HCT116 (cell line): Measurements from ENCODE around the gene ENPP3. TPM values are rescaled to one million over a fixed set of nuclear protein-coding genes. Genes with fewer than 3 reads are reported as not detected.

ENCODE experiments used
- ATAC-seq: fragments of 200-7000 bp; cut with Tn5 transposase; 2 replicates; pipeline ENCODE4 v1.9.1; 2020; ENCODE audit warnings: mild to moderate bottlenecking, moderate library complexity
- BruUV-seq: library from RNA; stranded (reverse); fragments of 400-500 nt; replicated peaks from 2 replicates; lab custom pipeline; 2021; lab: Mats Ljungman, UMichigan
- CTCF ChIA-PET: fragments of 300-600 bp; sonication (Branson Sonifier 250); formaldehyde crosslinking; loops from one replicate; lab custom pipeline; 2021; ENCODE audit warnings: antibody characterized with exemption; lab: Charles Lee
- POLR2A ChIA-PET: fragments of 300-600, 350-600 bp; sonication (Branson Sonifier 250); formaldehyde crosslinking; loops from one replicate; lab custom pipeline; 2021; ENCODE audit warnings: antibody characterized with exemption; lab: Charles Lee
- RAD21 ChIA-PET, 2 experiments: fragments of 300-600 bp; sonication (Branson Sonifier 250); formaldehyde crosslinking; loops; one replicate each; lab custom pipeline; 2023; ENCODE audit warnings: low total read pairs in 2 of 2; ENCODE audit not compliant: uncharacterized antibody in 2 of 2, unreplicated experiment in 2 of 2, low non-redundant PET in 1 of 2; lab: Charles Lee
- DNase-seq: peaks from one replicate; pipeline ENCODE4 v3.0.0-alpha.2; 2010; ENCODE audit warnings: low read depth, low spot score
- H2AFZ ChIP-seq: fragments of 200-600 bp; shearing (Covaris generic), sonication (generic); 2 replicates; pipeline ENCODE4 v1.6.1; 2017; ENCODE audit warnings: low read depth, mixed run types, mixed read lengths, antibody characterized with exemption, low read length; ENCODE audit not compliant: poor library complexity, severe bottlenecking
- H3K27ac ChIP-seq: 2 replicates; pipeline ENCODE4 v1.5.1; 2012; ENCODE audit warnings: low read depth, low read length
- H3K27me3 ChIP-seq: fragments of 200-600 bp; sonication (generic); 2 replicates; pipeline ENCODE4 v1.6.1; 2016; ENCODE audit warnings: mixed run types, low read length, mixed read lengths; ENCODE audit not compliant: insufficient read depth
- H3K36me3 ChIP-seq, 2 experiments: fragments of 200-500 bp in 1 of 2; fragments of 200-600 bp in 1 of 2; sonication (Bioruptor generic) in 1 of 2; sonication (generic) in 1 of 2; 2 replicates each; pipeline versions ENCODE4 v1.5.1 to v1.6.1; 2014 to 2016; ENCODE audit warnings: low read length in 2 of 2, inconsistent platforms in 1 of 2, mixed read lengths in 1 of 2, mixed run types in 1 of 2; ENCODE audit not compliant: insufficient read depth in 2 of 2, control insufficient read depth in 1 of 2
- H3K4me1 ChIP-seq, 2 experiments: fragments of 200-600 bp in 1 of 2; sonication (generic) in 1 of 2; 2 replicates each; pipeline versions ENCODE4 v1.5.1 to v1.6.1; 2012 to 2017; ENCODE audit warnings: low read length in 2 of 2, inconsistent platforms in 1 of 2, mild to moderate bottlenecking in 1 of 2, mixed read lengths in 1 of 2, mixed run types in 1 of 2, moderate library complexity in 1 of 2; ENCODE audit not compliant: insufficient read depth in 2 of 2, control insufficient read depth in 1 of 2
- H3K4me2 ChIP-seq: fragments of 200-600 bp; sonication (generic); 2 replicates; pipeline ENCODE4 v1.6.1; 2017; ENCODE audit warnings: mixed run types, low read length, mixed read lengths
- H3K4me3 ChIP-seq, 2 experiments: fragments of 200-600 bp in 1 of 2; sonication (generic) in 1 of 2; replicated peaks in 1 of 2; 2 replicates each; pipeline ENCODE4 v1.5.1; 2011 to 2016; ENCODE audit warnings: low read length in 2 of 2, control low read depth in 1 of 2, low read depth in 1 of 2, mild to moderate bottlenecking in 1 of 2, mixed read lengths in 1 of 2, mixed run types in 1 of 2
- H3K79me2 ChIP-seq: fragments of 200-600 bp; sonication (generic); 2 replicates; pipeline ENCODE4 v1.6.1; 2017; ENCODE audit warnings: mild to moderate bottlenecking, mixed run types, low read length, moderate library complexity, mixed read lengths; ENCODE audit not compliant: insufficient read depth
- H3K9ac ChIP-seq: fragments of 200-600 bp; sonication (generic); 2 replicates; pipeline ENCODE4 v1.6.1; 2016; ENCODE audit warnings: low read length, mixed read lengths
- H3K9me2 ChIP-seq: fragments of 200-600 bp; sonication (generic), shearing (Covaris generic); 2 replicates; pipeline ENCODE4 v1.6.1; 2017; ENCODE audit warnings: mixed run types, mild to moderate bottlenecking, moderate library complexity; ENCODE audit not compliant: insufficient read depth
- H3K9me3 ChIP-seq, 2 experiments: fragments of 200-500 bp in 1 of 2; fragments of 200-600 bp in 1 of 2; sonication (Bioruptor generic) in 1 of 2; sonication (generic) in 1 of 2; 2 replicates each; pipeline ENCODE4 v1.6.1; 2014 to 2017; ENCODE audit warnings: low read length in 2 of 2, mixed read lengths in 2 of 2, inconsistent platforms in 1 of 2, low read depth in 1 of 2, mild to moderate bottlenecking in 1 of 2, mixed run types in 1 of 2, moderate library complexity in 1 of 2; ENCODE audit not compliant: control insufficient read depth in 1 of 2, insufficient read depth in 1 of 2
- H4K20me1 ChIP-seq: fragments of 200-600 bp; sonication (generic), shearing (Covaris generic); 2 replicates; pipeline ENCODE4 v1.6.1; 2017; ENCODE audit warnings: mixed run types, mild to moderate bottlenecking, moderate library complexity; ENCODE audit not compliant: insufficient read depth
- CBX3 ChIP-seq: IDR thresholded peaks from 2 replicates; pipeline ENCODE4 v1.6.1; 2012; ENCODE audit warnings: low read depth
- CEBPB ChIP-seq: IDR thresholded peaks from 2 replicates; pipeline ENCODE4 v1.6.1; 2012; ENCODE audit warnings: low read depth
- EGR1 ChIP-seq: IDR thresholded peaks from 2 replicates; pipeline ENCODE4 v1.6.1; 2012; ENCODE audit warnings: low read depth
- ELF1 ChIP-seq: IDR thresholded peaks from 2 replicates; pipeline ENCODE4 v1.6.1; 2012; ENCODE audit warnings: low read depth, borderline replicate concordance
- EZH2 ChIP-seq: fragments of 200-600 bp; sonication (generic); IDR thresholded peaks from 2 replicates; pipeline ENCODE4 v1.6.1; 2017; ENCODE audit warnings: antibody characterized with exemption, mixed run types
- EZH2phosphoT487 ChIP-seq: fragments of 200-600 bp; IDR thresholded peaks from 2 replicates; pipeline ENCODE4 v1.6.1; 2018; ENCODE audit warnings: antibody characterized with exemption, borderline replicate concordance
- FOSL1 ChIP-seq: IDR thresholded peaks from 2 replicates; pipeline ENCODE4 v1.6.1; 2012; ENCODE audit warnings: low read depth
- JUND ChIP-seq: IDR thresholded peaks from 2 replicates; pipeline ENCODE4 v1.6.1; 2012
- POLR2A ChIP-seq: IDR thresholded peaks from 2 replicates; pipeline ENCODE4 v1.7.0; 2011; ENCODE audit warnings: borderline replicate concordance; ENCODE audit not compliant: insufficient read depth, insufficient read length; ENCODE audit errors: extremely low read depth
- POLR2AphosphoS5 ChIP-seq: IDR thresholded peaks from 2 replicates; pipeline ENCODE4 v1.6.1; 2011; ENCODE audit warnings: mild to moderate bottlenecking, low read depth, low read length, moderate library complexity
- SP1 ChIP-seq: IDR thresholded peaks from 2 replicates; pipeline ENCODE4 v1.6.1; 2012; ENCODE audit warnings: low read depth
- TCF7L2 ChIP-seq: IDR thresholded peaks from 2 replicates; pipeline ENCODE4 v1.7.0; 2011; ENCODE audit warnings: borderline replicate concordance, inconsistent platforms; ENCODE audit not compliant: insufficient read depth, insufficient read length; ENCODE audit errors: extremely low read depth
- YY1 ChIP-seq: IDR thresholded peaks from 2 replicates; pipeline ENCODE4 v1.6.1; 2011; ENCODE audit warnings: low read length, low read depth, moderate library complexity, mild to moderate bottlenecking; ENCODE audit not compliant: insufficient replicate concordance; ENCODE audit errors: extremely low read depth
- ZFX ChIP-seq: fragments of 450-650 bp; IDR thresholded peaks from 2 replicates; pipeline ENCODE4 v1.6.1; 2017
- ZNF274 ChIP-seq: fragments of 200-500 bp; sonication (Bioruptor generic); IDR thresholded peaks from 2 replicates; pipeline ENCODE4 v1.6.1; 2014; ENCODE audit warnings: mild to moderate bottlenecking, low read depth, low read length, inconsistent platforms
- intact Hi-C: fragments of 100-400 bp; cut with micrococcal nuclease; formaldehyde crosslinking; loops from 2 replicates; pipeline ENCODE4 v1.10.0; 2022
- total RNA-seq: library from RNA; stranded (reverse); gene quantifications from one replicate; pipeline ENCODE4 v1.2.1, GENCODE V29; 2021; ENCODE audit not compliant: unreplicated experiment
- TF ChIP-seq, protein P1 (sequence below), 3 experiments: fragments of 200-600 bp in 1 of 3; sonication (generic) in 1 of 3; IDR thresholded peaks in 2 of 3; conservative IDR thresholded peaks in 1 of 3; 2 replicates each; pipeline ENCODE4 v1.5.1; 2012 to 2017; ENCODE audit warnings: low read depth in 2 of 3, low read length in 2 of 3, antibody characterized with exemption in 1 of 3, borderline replicate concordance in 1 of 3, control low read depth in 1 of 3, mild to moderate bottlenecking in 1 of 3, mixed read lengths in 1 of 3, mixed run types in 1 of 3, moderate library complexity in 1 of 3; ENCODE audit not compliant: insufficient read depth in 1 of 3
- TF ChIP-seq, protein P2 (sequence below): IDR thresholded peaks from 2 replicates; pipeline ENCODE4 v1.6.1; 2012
- TF ChIP-seq, protein P3 (sequence below): IDR thresholded peaks from 2 replicates; pipeline ENCODE4 v1.6.1; 2012; ENCODE audit warnings: low read depth
- TF ChIP-seq, protein P4 (sequence below): IDR thresholded peaks from 2 replicates; pipeline ENCODE4 v1.6.1; 2012
- TF ChIP-seq, protein P5 (sequence below): IDR thresholded peaks from 2 replicates; pipeline ENCODE4 v1.6.1; 2011; ENCODE audit warnings: mild to moderate bottlenecking, low read length, moderate library complexity; ENCODE audit not compliant: insufficient replicate concordance; ENCODE audit errors: extremely low read depth

Gene ENPP3
- total RNA-seq, 1 experiment from 2014 or later = 0.15 TPM

DNA sequence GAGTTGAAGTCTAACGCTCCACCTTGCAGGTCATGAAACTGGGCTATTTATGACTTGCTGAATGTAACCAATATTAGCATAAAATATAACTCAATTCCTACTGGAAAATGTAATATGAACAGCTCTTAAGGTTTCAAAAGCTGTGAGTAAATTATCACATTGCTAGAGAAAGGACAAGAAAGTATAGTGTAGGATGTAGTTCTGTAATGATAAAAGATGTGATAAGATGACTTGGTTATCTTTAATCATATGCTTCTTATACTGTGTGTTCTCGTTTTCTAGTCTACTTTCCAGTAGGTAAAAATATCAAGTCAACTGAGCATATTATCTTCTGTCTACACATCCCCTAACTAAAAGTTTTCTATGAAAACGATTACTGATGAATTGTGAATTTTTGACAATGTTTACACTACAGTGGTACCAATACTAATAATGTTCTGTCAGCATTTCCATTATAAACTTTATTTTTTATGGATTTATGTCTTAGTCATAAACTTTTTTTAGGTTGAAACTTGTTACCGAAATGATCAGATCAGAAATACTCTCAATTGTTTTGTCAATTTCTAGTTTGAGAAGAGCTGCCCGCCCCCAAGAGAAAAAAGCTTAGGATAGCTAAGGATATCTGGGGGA is 23.7 kb upstream of the ENPP3 start:
- H2AFZ ChIP-seq = no peak overlapping the region
- H3K4me3 ChIP-seq = no peak overlapping the region
- BruUV-seq = no TSS peak
- ATAC-seq (no peak), DNase-seq (no peak)
- ChIA-PET POLR2A (no interaction called here), CTCF (interaction anchor here (4.1 kb wide), 1 partner anchor 15 kb away, joined by 15 read pairs; the partner anchor contains the start of gene MED23), RAD21 (no interaction called here)
- peaks cover 9 to 32% of the 10 kb centered on the region in 2 experiments; a peak in 3 of 4 replicates for H3K36me3 ChIP-seq
- no peak overlapping the region for H3K9ac ChIP-seq
- intact Hi-C loops = no loop called here
- no peaks in the 10 kb centered on the region for H3K9me3 ChIP-seq
- no peaks in the 10 kb centered on the region for H3K9me2 ChIP-seq
- no peak overlapping the region for H3K4me2 ChIP-seq
- H3K79me2 ChIP-seq = no peaks in the 10 kb centered on the region
- TF ChIP-seq, protein P1, sequence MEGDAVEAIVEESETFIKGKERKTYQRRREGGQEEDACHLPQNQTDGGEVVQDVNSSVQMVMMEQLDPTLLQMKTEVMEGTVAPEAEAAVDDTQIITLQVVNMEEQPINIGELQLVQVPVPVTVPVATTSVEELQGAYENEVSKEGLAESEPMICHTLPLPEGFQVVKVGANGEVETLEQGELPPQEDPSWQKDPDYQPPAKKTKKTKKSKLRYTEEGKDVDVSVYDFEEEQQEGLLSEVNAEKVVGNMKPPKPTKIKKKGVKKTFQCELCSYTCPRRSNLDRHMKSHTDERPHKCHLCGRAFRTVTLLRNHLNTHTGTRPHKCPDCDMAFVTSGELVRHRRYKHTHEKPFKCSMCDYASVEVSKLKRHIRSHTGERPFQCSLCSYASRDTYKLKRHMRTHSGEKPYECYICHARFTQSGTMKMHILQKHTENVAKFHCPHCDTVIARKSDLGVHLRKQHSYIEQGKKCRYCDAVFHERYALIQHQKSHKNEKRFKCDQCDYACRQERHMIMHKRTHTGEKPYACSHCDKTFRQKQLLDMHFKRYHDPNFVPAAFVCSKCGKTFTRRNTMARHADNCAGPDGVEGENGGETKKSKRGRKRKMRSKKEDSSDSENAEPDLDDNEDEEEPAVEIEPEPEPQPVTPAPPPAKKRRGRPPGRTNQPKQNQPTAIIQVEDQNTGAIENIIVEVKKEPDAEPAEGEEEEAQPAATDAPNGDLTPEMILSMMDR (IDR thresholded peaks at IDR 0.05 in 2 of 3, conservative IDR thresholded peaks at IDR 0.05 in 1 of 3; ENCODE audit: borderline replicate concordance in 1 of 3, insufficient read depth in 1 of 3, low read depth in 2 of 3, low read length in 2 of 3) = no peak
- TF ChIP-seq EZH2phosphoT487 = no peak
- TF ChIP-seq SP1 = no peak
- TF ChIP-seq, protein P2, sequence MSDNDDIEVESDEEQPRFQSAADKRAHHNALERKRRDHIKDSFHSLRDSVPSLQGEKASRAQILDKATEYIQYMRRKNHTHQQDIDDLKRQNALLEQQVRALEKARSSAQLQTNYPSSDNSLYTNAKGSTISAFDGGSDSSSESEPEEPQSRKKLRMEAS = no peak
- no peak for TF ChIP-seq YY1
- TF ChIP-seq POLR2A = no peak
- no peak for TF ChIP-seq EZH2
- TF ChIP-seq EGR1 = no peak
- no peak for TF ChIP-seq CBX3
- TF ChIP-seq, protein P3, sequence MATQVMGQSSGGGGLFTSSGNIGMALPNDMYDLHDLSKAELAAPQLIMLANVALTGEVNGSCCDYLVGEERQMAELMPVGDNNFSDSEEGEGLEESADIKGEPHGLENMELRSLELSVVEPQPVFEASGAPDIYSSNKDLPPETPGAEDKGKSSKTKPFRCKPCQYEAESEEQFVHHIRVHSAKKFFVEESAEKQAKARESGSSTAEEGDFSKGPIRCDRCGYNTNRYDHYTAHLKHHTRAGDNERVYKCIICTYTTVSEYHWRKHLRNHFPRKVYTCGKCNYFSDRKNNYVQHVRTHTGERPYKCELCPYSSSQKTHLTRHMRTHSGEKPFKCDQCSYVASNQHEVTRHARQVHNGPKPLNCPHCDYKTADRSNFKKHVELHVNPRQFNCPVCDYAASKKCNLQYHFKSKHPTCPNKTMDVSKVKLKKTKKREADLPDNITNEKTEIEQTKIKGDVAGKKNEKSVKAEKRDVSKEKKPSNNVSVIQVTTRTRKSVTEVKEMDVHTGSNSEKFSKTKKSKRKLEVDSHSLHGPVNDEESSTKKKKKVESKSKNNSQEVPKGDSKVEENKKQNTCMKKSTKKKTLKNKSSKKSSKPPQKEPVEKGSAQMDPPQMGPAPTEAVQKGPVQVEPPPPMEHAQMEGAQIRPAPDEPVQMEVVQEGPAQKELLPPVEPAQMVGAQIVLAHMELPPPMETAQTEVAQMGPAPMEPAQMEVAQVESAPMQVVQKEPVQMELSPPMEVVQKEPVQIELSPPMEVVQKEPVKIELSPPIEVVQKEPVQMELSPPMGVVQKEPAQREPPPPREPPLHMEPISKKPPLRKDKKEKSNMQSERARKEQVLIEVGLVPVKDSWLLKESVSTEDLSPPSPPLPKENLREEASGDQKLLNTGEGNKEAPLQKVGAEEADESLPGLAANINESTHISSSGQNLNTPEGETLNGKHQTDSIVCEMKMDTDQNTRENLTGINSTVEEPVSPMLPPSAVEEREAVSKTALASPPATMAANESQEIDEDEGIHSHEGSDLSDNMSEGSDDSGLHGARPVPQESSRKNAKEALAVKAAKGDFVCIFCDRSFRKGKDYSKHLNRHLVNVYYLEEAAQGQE = no peak
- TF ChIP-seq ELF1 = no peak
- TF ChIP-seq, protein P4, sequence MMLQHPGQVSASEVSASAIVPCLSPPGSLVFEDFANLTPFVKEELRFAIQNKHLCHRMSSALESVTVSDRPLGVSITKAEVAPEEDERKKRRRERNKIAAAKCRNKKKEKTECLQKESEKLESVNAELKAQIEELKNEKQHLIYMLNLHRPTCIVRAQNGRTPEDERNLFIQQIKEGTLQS = no peak
- TF ChIP-seq CEBPB = no peak
- TF ChIP-seq, protein P5, sequence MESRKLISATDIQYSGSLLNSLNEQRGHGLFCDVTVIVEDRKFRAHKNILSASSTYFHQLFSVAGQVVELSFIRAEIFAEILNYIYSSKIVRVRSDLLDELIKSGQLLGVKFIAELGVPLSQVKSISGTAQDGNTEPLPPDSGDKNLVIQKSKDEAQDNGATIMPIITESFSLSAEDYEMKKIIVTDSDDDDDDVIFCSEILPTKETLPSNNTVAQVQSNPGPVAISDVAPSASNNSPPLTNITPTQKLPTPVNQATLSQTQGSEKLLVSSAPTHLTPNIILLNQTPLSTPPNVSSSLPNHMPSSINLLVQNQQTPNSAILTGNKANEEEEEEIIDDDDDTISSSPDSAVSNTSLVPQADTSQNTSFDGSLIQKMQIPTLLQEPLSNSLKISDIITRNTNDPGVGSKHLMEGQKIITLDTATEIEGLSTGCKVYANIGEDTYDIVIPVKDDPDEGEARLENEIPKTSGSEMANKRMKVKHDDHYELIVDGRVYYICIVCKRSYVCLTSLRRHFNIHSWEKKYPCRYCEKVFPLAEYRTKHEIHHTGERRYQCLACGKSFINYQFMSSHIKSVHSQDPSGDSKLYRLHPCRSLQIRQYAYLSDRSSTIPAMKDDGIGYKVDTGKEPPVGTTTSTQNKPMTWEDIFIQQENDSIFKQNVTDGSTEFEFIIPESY = no peak
- TF ChIP-seq ZNF274 = no peak
- TF ChIP-seq POLR2AphosphoS5 = no peak
- no peak for TF ChIP-seq FOSL1
- TF ChIP-seq ZFX = no peak
- no peak for TF ChIP-seq TCF7L2
- TF ChIP-seq JUND = no peak
- H4K20me1 ChIP-seq = no peaks in the 10 kb centered on the region; the same call in 1 of the 2 replicates
- no peaks in the 10 kb centered on the region for H3K27me3 ChIP-seq
- no peak overlapping the region for H3K27ac ChIP-seq
- H3K4me1 ChIP-seq = no peaks in the 10 kb centered on the region
